Measurements from ENCODE around the gene ADAMTS17. TPM values are rescaled to one million over a fixed set of nuclear protein-coding genes. Genes with fewer than 3 reads are reported as not detected.
A peak's percentile ranks its signal among the peaks of the same experiment; 100 is the strongest.

ADAMTS17 gene
- total RNA-seq, 1 experiment from 2014 or later, result 4.2 TPM

DNA sequence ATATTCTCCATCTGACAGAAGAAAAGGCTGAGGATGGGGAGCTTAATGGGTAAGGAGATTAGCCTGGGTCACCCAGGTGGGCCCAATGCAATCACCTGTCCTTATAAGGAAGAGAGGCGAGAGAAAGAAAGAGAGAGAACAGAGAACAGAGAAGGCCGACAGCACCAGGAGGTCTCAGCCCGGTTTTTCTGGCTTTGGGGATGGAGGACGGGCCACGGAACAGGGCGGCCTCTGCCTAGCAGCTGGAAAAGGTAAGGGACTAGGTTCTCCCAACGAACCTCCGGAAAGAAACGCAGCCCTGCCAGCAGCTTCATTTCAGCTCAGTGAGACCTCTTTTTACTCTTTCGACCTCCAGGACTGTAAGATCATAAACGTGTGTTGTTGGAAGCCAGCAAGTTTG, 412.5 kb downstream of the ADAMTS17 start:
- Histone ChIP-seq H3K79me2 (ENCODE audit: insufficient read depth, low read length) (no peaks in the 10 kb centered on the region), H3K4me1 (ENCODE audit: control insufficient read depth in 1 of 2, insufficient read depth in 2 of 2, low read length in 2 of 2) (peaks cover 7 to 14% of the 10 kb centered on the region in 2 experiments; a peak in 3 of 4 replicates), H3K4me3 (replicated peaks in 1 of 2; ENCODE audit: low read depth in 1 of 2, low read length in 2 of 2) (no peak overlapping the region), H2AFZ (ENCODE audit: low read depth, low read length, poor library complexity, severe bottlenecking) (peak overlapping the region; percentile 85), H3K9me3 (ENCODE audit: control insufficient read depth in 1 of 2, insufficient read depth in 1 of 2, low read depth in 1 of 2, low read length in 2 of 2) (no peaks in the 10 kb centered on the region), H3K9me2 (ENCODE audit: insufficient read depth) (no peaks in the 10 kb centered on the region), H3K27ac (ENCODE audit: low read depth, low read length) (no peak overlapping the region), H3K27me3 (ENCODE audit: insufficient read depth, low read length) (no peaks in the 10 kb centered on the region), H3K9ac (ENCODE audit: low read length) (no peak overlapping the region), H3K36me3 (ENCODE audit: control insufficient read depth in 1 of 2, insufficient read depth in 2 of 2, low read length in 2 of 2) (no peaks in the 10 kb centered on the region), H4K20me1 (ENCODE audit: insufficient read depth) (no peaks in the 10 kb centered on the region), H3K4me2 (ENCODE audit: low read length) (peak overlapping the region; percentile 97)
- DNase-seq (ENCODE audit: low read depth, low spot score) (no peak), ATAC-seq (no peak)
- intact Hi-C loops (cut with micrococcal nuclease), result loop anchor here (2.0 to 10.0 kb wide), 4 partner anchors 410 to 676 kb away; partner anchors contain the start of genes ASB7 and LINS1
- CTCF ChIA-PET, result interaction anchor here (1.0 to 2.4 kb wide), 5 partner anchors 230 to 421 kb away, joined by 3 to 17 read pairs (median 8); partner anchors contain the start of gene ADAMTS17
- BruUV-seq (replicated peaks), result no TSS peak
- no peak for TF ChIP-seq EGR1 (IDR thresholded peaks at IDR 0.05; ENCODE audit: low read depth)
- TF ChIP-seq, protein P1, sequence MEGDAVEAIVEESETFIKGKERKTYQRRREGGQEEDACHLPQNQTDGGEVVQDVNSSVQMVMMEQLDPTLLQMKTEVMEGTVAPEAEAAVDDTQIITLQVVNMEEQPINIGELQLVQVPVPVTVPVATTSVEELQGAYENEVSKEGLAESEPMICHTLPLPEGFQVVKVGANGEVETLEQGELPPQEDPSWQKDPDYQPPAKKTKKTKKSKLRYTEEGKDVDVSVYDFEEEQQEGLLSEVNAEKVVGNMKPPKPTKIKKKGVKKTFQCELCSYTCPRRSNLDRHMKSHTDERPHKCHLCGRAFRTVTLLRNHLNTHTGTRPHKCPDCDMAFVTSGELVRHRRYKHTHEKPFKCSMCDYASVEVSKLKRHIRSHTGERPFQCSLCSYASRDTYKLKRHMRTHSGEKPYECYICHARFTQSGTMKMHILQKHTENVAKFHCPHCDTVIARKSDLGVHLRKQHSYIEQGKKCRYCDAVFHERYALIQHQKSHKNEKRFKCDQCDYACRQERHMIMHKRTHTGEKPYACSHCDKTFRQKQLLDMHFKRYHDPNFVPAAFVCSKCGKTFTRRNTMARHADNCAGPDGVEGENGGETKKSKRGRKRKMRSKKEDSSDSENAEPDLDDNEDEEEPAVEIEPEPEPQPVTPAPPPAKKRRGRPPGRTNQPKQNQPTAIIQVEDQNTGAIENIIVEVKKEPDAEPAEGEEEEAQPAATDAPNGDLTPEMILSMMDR (IDR thresholded peaks at IDR 0.05 in 2 of 3, conservative IDR thresholded peaks at IDR 0.05 in 1 of 3; ENCODE audit: borderline replicate concordance in 1 of 3, insufficient read depth in 1 of 3, low read depth in 2 of 3, low read length in 2 of 3), result no peak
- TF ChIP-seq, protein P2, sequence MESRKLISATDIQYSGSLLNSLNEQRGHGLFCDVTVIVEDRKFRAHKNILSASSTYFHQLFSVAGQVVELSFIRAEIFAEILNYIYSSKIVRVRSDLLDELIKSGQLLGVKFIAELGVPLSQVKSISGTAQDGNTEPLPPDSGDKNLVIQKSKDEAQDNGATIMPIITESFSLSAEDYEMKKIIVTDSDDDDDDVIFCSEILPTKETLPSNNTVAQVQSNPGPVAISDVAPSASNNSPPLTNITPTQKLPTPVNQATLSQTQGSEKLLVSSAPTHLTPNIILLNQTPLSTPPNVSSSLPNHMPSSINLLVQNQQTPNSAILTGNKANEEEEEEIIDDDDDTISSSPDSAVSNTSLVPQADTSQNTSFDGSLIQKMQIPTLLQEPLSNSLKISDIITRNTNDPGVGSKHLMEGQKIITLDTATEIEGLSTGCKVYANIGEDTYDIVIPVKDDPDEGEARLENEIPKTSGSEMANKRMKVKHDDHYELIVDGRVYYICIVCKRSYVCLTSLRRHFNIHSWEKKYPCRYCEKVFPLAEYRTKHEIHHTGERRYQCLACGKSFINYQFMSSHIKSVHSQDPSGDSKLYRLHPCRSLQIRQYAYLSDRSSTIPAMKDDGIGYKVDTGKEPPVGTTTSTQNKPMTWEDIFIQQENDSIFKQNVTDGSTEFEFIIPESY (IDR thresholded peaks at IDR 0.05; ENCODE audit: extremely low read depth, insufficient replicate concordance, low read length), result no peak
- no peak for TF ChIP-seq FOSL1 (IDR thresholded peaks at IDR 0.05; ENCODE audit: low read depth)
- TF ChIP-seq ZNF274 (IDR thresholded peaks at IDR 0.05; ENCODE audit: low read depth, low read length), result no peak
- TF ChIP-seq CEBPB (IDR thresholded peaks at IDR 0.05; ENCODE audit: low read depth), result no peak
- TF ChIP-seq, protein P3, sequence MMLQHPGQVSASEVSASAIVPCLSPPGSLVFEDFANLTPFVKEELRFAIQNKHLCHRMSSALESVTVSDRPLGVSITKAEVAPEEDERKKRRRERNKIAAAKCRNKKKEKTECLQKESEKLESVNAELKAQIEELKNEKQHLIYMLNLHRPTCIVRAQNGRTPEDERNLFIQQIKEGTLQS (IDR thresholded peaks at IDR 0.05), result no peak
- no peak for TF ChIP-seq EZH2phosphoT487 (IDR thresholded peaks at IDR 0.05; ENCODE audit: borderline replicate concordance)
- no peak for TF ChIP-seq EZH2 (IDR thresholded peaks at IDR 0.05)
- TF ChIP-seq POLR2A (IDR thresholded peaks at IDR 0.05; ENCODE audit: borderline replicate concordance, extremely low read depth, insufficient read depth, insufficient read length), result no peak
- no peak for TF ChIP-seq RAD21 (IDR thresholded peaks at IDR 0.05; ENCODE audit: low read depth)
- no peak for TF ChIP-seq TCF7L2 (IDR thresholded peaks at IDR 0.05; ENCODE audit: borderline replicate concordance, extremely low read depth, insufficient read depth, insufficient read length)
- no peak for TF ChIP-seq ELF1 (IDR thresholded peaks at IDR 0.05; ENCODE audit: borderline replicate concordance, low read depth)
- TF ChIP-seq SP1 (IDR thresholded peaks at IDR 0.05; ENCODE audit: low read depth), result no peak
- no peak for TF ChIP-seq ZFX (IDR thresholded peaks at IDR 0.05)
- no peak for TF ChIP-seq YY1 (IDR thresholded peaks at IDR 0.05; ENCODE audit: extremely low read depth, insufficient replicate concordance, low read depth, low read length)
- no peak for TF ChIP-seq SIN3A (IDR thresholded peaks at IDR 0.05; ENCODE audit: low read depth)
- TF ChIP-seq, protein P4, sequence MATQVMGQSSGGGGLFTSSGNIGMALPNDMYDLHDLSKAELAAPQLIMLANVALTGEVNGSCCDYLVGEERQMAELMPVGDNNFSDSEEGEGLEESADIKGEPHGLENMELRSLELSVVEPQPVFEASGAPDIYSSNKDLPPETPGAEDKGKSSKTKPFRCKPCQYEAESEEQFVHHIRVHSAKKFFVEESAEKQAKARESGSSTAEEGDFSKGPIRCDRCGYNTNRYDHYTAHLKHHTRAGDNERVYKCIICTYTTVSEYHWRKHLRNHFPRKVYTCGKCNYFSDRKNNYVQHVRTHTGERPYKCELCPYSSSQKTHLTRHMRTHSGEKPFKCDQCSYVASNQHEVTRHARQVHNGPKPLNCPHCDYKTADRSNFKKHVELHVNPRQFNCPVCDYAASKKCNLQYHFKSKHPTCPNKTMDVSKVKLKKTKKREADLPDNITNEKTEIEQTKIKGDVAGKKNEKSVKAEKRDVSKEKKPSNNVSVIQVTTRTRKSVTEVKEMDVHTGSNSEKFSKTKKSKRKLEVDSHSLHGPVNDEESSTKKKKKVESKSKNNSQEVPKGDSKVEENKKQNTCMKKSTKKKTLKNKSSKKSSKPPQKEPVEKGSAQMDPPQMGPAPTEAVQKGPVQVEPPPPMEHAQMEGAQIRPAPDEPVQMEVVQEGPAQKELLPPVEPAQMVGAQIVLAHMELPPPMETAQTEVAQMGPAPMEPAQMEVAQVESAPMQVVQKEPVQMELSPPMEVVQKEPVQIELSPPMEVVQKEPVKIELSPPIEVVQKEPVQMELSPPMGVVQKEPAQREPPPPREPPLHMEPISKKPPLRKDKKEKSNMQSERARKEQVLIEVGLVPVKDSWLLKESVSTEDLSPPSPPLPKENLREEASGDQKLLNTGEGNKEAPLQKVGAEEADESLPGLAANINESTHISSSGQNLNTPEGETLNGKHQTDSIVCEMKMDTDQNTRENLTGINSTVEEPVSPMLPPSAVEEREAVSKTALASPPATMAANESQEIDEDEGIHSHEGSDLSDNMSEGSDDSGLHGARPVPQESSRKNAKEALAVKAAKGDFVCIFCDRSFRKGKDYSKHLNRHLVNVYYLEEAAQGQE (IDR thresholded peaks at IDR 0.05; ENCODE audit: low read depth), result no peak
- TF ChIP-seq JUND (IDR thresholded peaks at IDR 0.05), result no peak
- POLR2A ChIA-PET, result no interaction called here
- RAD21 ChIA-PET (ENCODE audit: low non-redundant PET in 1 of 2, low total read pairs in 2 of 2, uncharacterized antibody in 2 of 2, unreplicated experiment in 2 of 2), result interaction anchor here in 1 of 2 experiments (0.6 to 1.4 kb wide), 3 partner anchors 410 to 454 kb away, joined by 3 to 4 read pairs (median 4); no protein-coding TSS in a partner anchor

All from HCT116 (cell line).